Esophagus mucosa (tissue), 1 donor: Measurements from ENCODE around the gene SLC30A10. TPM values are rescaled to one million over a fixed set of nuclear protein-coding genes. Genes with fewer than 3 reads are reported as not detected.
A peak's percentile ranks its signal among the peaks of the same experiment; 100 is the strongest.
"Not testable (repeated sequence)": the region's sequence is repeated elsewhere in the genome, so short reads cannot be mapped to it uniquely, and the experiment has no call there.

Experiments
- ATAC-seq: fragments of 200-7000 bp; cut with Tn5 transposase; one replicate; pipeline ENCODE4 v1.9.1; 2020
- total RNA-seq: library from RNA; stranded (reverse); gene quantifications from one replicate; pipeline ENCODE4 v1.2.4, GENCODE V29; 2023
- donor health status: DM: yes; HTN: yes; CAD: no.

The SLC30A10 gene
- total RNA-seq, 1 donor from 2014 or later = 0.12 TPM

DNA sequence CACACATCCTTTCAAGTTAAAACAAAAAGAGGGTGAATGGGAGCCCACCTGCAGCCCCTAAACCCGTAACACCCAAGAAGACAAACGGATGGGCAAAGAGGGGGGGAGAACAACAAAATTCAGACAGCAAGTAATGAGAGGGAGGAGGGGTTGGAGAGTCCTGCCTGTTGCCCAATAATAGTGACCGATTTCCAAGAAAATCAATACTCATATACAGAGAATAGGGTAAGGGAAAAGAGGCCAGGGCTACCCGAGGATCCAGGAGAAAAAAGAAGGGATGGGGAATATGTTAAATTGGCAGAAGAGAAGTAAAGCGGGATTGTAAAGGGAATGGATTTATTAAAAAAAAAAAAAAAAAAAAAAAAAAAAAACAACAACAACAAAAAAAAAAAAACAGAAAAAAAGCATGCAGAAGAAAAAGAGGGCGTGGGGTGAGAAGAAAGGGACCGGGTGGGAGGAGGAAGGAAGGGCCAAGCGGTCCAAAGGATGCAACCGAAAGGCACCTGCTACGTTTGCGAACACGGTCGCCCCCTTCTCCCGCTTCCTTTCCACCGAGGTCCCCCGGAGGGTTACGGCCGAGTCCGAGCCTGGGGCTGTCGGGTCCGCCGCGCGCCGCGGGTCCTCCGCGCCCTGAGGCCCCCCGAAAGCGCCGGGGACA, 930 bp downstream of the SLC30A10 start:
- ATAC-seq = no peak

DNA sequence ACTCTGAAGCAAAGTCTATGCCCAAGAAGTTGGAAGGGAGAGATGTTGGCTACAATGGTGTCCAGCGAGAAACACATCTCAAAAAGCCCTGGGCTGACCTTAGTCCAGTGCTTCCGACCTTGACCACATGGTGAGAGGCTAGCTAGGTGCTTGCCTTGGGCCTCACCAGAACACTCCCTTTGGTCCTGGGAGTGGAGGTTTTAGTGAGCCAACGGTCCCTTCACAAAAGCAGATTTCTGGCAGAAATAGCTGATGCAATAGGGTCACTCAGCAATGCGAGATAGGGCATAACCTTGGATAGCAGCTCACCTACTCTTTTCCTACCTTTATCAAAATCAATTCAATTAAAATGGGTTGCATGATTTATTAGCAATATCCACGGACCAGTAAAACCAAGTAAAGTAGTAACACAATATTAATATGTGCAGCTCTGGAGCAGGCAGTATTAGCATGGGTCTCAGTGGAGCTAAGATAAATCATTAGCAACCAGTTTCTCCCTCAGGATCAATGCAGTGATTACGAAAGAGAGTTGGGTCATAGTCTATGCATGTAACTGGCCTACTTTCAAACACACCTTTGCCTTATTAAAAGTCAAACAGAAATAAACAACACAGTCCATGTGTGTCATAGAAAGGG, 1.9 kb downstream of the SLC30A10 start:
- ATAC-seq = peak; percentile 64

DNA sequence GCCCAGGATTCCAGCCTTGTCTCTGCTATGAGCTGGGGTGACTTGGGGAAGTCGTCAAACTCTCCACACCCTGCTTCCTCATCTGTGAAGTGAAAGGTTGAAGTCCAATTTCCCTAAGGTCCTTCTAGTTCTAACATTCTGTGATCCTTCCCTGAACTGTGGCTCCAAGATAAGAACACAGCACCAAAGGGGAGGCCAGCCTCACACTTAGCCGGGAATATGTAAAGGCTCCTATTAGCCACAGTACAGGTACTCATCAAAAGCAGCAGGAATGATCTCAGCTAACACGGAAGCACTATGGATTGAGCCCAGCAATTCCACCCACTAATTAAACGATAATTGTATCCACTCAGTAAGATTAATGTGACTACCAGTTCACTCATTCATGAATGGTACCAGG, 4.0 kb downstream of the SLC30A10 start:
- no peak for ATAC-seq

DNA sequence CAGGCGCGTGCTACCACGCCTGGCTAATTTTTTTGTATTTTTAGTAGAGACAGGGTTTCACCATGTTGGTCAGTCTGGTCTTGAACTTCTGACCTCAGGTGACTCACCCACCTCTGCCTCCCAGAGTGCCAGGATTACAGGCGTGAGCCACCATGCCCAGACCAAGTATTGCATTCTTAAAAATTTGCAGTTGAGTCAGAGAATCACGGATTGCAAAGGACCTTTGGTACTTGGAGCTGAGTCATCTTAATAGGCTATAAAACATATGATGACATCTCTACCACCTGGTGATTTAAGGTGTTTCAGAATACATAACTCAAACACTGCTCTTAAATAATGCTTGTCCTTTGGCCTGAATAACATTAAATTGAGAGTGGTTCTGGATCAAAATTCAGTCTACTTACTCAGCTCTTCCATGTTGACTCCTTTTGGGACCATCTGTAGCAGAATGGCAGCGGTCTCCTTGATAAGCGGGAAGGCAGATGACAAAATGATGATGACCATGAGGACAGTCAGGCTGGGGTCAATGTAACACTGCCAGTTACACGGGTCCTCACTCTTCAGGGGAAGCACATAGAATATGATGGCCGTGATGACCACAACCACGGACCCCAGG, 10.4 kb downstream of the SLC30A10 start:
- peak; percentile 92 for ATAC-seq

DNA sequence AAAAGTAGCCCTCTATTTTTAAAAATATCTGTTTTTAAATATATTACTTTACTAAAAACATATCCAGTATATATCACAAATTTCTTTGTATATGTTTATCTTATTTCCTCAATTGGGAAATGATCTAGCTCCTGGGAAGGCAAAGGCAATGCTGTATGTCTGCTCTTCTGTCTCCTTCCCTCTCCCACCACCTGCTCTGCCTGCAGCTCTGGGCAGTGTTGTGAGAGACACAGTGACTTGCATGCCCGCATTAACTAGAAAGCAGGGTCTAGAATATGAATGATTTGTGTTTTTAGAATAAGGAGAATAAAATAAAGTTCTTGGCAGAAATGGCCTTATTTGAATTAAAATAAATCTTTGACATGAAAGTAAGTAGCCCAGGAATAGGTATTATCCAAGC, 11.1 kb downstream of the SLC30A10 start:
- no peak for ATAC-seq

DNA sequence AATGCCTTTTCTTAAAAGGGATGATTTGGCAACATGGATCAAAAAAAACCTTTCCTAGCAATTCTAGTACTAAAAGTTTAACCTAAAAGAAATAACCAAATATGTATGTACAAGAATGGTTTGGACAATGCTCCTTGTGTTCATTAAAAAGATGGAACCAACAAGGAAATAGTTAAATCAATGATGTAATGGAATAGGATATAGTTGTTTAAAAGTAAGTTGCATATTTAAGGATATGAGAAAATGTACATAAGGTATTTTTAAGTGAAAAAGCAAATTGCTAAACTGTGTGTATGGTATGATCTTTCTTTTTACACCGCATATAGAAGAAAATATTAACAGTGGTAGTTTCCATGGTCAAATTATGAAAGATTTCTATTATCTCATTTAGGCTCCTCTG, 12.1 kb downstream of the SLC30A10 start:
- no peak for ATAC-seq

DNA sequence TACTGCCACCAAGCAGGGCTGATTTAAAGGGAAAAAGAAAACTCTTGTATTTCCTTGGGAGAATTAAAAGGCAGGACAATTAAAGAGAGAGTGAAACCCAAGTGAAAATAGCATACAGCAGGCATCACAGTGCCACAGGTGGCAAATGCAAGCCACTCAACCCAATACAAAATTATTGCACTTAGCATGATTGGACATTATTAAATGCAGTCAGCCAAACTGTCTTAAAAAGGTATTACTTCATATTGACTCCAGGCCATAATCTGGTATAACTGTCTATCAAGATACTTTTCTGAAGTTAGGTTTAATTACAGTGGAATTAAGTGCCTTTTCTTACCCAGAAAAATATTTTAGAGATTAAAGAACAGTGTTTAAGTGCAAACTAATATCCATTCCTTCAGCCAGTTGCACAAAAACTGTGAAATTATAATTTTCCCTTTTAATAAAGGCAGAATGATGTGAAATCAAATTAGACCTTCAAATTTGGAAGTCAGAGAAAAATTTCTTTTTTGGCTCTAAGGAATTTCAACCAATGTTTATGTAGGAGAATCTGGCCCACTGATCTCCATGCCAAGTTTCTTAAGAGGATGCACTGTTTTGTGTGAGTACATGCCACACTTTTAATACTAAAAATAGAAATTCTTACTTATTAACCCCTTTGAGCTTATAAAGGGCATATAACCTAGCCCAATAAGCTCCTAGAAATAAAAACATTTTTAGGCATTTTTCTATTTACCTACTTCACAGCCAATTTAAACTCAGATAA, 15.2 kb downstream of the SLC30A10 start:
- ATAC-seq = no peak

DNA sequence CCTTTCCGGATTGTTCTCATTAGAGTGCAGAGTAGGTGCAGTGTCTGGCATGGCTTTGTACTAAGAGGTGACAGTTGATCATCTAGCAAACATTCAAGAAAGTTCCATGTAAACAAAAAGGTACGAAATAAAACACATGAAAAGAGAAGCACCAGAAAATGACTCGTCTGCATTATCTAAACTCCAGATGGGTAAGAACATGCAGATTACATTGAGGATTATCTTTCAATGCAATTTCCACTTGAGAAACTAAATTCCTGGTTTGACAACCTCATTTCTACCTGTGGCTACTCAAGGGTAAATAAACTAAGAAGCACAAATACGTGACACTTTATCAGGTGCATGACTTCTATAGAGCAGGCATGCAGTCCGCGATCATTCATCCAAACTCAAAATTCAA, 17.6 kb downstream of the SLC30A10 start:
- no peak for ATAC-seq

DNA sequence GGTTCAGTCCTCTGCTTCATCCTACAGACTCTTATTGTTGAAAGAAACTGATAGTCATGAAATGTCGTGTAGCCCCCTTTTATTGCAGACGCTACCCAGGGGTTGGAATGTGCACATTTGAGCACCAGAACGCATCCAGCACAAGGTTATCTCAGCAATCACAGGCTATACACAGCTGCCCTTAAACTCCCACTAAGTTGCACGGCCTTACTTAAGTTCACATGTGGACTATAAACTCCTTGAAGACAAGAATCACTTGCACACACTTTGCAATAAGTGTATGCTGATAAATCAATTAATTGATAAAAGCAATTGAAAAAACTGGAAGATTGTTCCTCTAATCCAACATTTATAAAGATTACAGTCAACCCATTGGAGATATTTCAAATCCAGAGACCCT, 18.9 kb downstream of the SLC30A10 start:
- ATAC-seq = no peak

DNA sequence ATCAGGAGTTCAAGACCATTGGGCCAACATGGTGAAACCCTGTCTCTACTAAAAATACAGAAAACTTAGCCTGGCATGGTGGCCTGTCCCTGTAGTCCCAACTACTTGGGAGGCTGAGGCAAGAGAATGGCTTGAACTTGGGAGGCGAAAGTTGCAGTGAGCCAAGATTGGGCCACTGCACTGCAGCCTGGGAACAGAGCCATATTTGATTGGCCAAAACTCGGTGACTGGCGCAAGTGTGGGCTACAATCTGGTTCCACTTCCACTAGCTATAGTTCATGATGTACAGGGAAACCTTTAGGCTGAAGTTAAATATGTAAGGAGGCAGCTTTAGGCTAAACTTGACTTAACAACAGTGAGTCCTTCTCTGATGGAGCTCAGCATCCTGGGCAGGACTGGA, 20.2 kb downstream of the SLC30A10 start:
- ATAC-seq = no peak

DNA sequence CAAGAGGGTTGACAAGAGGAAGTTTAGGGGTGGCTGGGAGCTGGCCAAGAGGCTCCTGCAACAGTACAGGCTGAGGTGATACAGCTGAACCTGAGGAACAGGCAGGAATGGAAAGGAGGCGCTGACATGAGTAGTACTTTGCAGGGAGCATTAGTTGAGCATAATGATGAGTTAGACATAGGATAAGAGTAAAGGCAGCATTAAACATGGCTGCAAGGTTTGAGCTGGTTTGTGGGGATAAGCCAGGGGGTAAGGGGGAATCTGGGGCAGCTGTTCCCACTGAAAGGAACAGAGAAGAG, 20.6 kb downstream of the SLC30A10 start:
- no peak for ATAC-seq

DNA sequence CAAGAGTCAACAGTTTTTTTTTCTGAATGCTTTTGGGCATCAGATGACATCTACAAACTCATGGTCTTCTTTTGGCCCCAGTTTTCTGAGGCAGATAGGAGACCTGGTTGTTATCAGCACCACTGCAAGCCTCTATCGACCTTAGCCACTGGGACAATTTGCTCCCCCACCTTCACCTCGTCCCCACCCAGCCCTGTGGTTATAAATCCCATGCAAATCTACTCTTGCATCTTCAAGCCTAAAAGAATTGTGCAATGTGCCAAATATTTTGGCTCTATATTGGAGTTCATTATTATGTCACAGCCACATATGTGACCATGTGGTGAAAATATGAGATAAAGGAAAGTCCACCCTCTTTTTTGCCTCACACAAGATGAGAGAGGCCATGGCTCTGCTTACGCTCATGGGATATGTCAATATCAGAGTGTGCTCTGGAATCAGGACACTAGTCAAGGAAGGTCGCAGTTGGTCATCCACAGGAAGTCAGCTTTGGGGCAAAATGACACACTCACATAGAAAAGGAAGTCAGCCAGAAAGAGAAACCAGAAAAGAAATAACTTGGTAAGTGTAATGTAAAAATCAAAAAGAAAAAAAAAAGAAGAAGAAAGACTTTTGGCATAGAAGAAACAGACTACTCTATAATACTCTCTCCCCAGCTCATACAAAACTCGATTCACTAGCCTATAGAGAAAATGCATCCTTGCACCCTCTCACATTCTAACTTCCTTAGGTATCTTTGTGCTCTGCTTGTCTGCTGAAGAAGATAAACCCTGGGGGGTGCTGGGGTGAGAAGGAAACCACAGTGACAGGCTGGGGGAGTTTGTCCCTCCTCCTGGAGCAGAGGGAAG, 21.2 kb downstream of the SLC30A10 start:
- ATAC-seq = no peak

DNA sequence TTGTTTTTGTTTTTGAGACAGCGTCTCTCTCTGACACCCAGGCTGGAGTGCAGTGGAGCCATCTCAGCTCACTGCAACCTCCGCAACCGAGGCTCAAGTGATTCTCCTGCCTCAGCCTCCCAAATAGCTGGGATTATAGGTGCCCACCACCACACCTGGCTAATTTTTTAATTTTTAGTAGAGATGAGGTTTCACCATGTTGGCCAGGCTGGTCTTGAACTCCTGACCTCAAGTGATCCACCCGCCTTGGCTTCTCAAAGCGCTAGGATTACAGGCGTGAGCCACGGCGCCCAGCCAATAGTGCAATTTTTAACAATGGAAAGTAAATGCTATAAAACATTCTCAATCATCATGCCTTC, 21.8 kb downstream of the SLC30A10 start:
- ATAC-seq = not testable (repeated sequence)

DNA sequence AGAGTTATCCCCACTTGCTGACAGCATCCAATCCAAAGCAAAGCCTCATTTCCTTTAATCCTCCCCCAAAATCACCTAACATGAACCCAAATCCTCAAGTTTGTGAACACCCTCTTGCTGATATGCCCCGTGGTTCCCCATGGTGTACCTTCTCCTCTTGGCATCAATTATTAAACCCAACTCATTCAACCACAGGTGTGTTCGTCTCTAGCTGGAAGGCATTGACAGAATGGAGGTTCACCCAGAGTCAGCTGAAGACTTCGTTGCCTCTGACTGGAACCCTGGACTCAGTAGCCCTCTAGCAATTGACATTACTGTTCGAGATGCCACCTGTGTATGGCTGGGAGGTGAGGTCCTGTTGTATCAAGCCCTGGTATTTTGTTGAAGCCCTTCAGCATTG, 22.8 kb downstream of the SLC30A10 start:
- ATAC-seq = no peak

DNA sequence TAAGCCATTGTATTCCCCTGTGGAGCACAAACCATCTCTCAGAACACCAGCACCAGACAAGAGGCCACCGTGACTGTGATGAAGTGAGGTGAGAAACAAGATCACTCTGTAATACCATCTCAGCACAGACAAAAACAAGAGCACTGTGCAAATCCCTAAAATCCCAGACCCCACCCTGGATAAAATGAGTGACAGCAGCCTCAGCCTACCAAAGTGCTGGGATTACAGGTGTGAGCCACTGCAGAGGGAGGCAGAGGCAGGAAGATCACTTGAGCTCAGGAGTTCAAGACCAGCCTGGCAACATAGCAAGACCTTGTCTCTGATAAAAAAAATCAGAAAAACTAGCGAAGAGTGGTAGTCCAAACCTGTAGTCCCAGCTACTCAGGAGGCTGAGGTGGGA, 23.4 kb downstream of the SLC30A10 start:
- no peak for ATAC-seq

DNA sequence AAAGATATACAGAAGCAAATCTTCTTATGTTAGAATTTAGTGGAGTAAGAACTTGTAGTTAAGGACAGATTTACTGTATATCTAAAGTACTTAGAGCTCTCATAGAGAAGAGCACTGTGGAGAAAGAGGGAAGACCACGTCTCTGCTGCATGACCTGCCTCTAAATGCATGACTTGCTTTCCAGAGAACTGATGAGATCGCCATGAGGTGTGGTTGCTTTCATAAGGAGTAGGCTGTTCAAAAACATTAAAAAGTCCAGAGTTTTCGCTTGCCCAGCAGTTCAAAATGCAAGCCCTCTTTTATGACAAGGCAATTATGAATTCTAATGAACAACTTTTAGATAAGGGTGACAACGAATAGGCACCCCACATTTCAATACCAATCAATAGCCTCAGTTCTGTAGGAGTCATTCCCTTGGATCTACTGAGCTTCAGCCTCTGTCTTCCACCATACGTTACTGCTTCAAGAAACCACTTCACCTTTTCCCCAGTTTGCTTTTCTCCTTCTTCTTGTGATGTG, 24.9 kb downstream of the SLC30A10 start:
- no peak for ATAC-seq

DNA sequence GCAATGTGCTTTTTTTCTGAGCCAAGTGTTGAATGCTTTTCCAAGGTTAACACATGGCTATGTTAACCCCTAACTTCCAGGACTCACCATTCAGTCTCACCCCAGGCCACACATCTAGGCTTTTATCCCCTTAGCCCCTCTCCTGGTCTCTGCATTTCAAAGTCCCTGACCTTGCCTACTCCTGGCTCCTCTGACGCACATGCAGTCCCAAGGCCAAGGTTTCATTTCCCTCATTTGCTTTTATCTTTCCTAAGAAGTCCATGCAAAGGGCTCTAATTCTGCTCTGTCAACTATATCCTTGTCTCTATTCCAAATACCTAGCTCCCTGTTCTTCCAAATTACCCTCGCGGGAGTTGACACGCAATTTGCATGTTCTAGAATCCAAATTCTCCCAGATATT, 25.4 kb downstream of the SLC30A10 start:
- ATAC-seq = no peak

DNA sequence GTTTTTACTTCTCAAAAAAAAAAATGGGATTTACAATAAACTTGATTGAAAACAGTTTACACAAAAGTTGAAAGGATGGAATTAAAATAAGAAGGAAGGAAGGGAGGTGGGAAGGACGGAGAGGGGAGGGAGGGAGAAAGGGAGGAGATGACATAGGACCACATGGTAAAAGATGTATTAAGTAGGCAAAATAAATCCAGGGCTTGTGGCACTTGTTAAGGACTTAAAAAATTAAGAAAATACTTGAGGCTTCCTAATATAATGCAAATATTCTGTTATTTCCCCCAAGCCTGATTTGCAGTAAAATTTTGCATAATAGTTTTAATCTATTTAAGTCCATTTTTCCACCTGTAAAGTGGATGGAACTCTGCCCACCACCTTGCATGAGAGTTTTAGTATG, 27.5 kb downstream of the SLC30A10 start:
- ATAC-seq = no peak

DNA sequence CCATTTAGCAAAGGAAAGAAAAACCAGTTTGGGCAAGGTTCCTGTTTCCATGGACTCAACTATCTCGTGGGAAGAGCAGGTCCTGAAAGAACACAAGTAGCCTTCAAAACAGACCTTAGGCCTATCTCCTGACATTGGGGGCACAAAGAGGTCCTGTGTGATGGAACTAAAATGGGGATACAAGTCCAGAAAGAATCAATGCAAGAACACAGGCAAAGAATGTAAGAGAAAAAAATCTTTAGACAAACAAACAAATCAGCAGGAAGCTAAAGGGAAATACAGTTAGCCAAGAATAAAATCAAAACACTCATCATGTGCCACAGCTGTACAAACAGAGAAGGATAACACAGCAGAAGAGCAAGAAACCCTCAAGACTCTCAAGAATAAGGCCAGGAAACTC, 28.2 kb downstream of the SLC30A10 start:
- ATAC-seq = no peak

DNA sequence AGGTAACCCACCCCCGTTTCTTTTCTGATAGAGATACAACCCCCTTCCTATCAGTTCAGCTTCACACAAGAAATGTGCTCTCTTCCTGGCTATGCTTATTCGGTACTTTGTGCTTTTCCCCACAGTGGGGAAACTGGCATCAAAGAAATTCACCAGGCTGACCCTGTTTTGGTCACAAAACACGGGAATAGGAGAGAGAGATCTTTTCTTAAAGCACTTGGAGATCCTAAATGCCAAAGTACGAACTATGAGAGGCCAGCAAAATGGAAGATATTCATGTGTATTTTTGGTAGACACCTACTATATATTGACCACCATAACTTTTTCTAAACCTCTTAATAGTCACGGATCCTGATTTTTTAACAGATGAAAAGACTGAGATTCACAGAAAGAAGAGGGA, 30.0 kb downstream of the SLC30A10 start:
- no peak for ATAC-seq

DNA sequence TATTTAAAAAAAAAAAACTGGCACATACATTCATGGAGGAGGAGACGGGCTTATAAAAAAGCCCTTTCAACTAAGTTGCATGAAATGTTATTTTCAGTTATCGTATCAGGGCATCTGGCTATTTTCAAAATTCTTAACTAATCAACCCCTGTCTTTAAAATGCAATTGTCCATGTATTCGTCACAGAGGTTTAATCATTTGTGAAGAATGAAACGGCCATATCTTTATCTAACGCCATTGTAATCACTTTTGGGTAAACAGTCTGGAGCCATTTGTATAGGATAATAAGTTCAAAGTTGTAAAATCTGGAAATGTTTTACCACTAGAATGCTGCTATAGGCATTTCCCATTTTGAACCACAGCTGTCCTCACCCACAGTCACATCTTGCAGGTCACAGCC, 30.4 kb downstream of the SLC30A10 start:
- ATAC-seq = no peak

DNA sequence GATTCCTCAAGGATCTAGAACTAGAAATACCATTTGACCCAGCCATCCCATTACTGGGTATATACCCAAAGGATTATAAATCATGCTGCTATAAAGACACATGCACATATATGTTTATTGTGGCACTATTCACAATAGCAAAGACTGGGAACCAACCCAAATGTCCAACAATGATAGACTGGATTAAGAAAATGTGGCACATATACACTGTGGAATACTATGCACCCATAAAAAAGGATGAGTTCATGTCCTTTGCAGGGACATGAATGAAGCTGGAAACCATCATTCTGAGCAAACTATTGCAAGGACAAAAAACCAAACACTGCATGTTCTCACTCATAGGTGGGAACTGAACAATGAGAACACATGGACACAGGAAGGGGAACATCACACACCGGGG, 36.1 kb downstream of the SLC30A10 start:
- not testable (repeated sequence) for ATAC-seq

DNA sequence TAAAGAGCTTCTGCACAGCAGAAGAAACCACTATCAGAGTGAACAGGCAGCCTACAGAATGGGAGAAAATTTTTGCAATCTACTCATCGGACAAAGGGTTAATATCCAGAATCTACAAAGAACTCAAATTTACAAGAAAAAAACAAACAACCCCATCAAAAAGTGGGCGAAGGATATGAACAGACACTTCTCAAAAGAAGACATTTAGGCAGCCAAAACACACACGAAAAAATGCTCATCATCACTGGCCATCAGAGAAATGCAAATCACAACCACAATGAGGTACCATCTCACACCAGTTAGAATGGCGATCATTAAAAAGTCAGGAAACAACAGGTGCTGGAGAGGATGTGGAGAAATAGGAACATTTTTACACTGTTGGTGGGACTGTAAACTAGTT, 36.5 kb downstream of the SLC30A10 start:
- not testable (repeated sequence) for ATAC-seq
